ENCODE results near the gene KHK. TPM values are rescaled to one million over a fixed set of nuclear protein-coding genes. Genes with fewer than 3 reads are reported as not detected.

The KHK gene
- total RNA-seq, 1 donor from 2014 or later: 267 TPM

DNA sequence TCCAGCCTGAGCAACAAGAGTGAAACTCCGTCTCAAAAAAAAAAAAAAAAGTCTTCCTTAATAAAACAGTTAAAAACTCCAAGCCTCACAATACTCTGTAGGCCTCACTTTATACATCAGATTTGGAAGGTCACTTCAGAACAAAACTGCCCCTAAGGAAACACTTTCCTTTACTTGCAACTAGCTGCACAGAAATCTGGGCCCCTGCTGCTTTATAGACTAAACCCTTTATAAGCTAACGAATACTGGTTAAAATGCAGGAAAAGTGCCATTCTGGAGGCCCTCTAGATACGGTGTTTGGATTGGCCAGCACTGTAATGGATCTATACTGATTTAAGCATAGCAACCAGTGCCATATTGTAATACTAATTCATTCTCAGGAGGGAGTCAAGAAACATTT lies 38.5 kb downstream of the KHK start:
- ATAC-seq: no peak
- DNase-seq (ENCODE audit: low spot score): no peak

DNA sequence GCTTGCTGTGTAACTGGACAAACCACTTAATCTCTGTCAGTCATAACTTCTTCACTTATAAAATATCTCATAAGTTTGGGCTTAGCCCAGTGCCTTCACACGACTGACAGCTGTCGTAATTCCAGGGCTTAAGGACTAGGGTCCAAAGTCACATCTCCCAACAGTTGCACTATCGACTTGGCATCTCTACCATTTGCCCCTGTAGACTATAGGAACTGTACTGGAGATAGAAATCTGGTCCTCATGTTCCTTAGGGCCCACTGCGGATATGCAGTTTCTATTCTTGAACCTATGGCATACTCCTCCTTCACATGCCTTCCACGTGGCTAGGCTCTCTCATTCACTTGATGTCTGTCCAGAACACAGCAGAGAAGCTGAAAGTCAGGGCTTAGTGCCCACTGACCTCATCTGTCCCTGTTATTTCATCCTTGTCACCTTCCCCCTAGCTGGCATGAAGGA lies 39.7 kb downstream of the KHK start:
- DNase-seq (ENCODE audit: low spot score) (peak; percentile 80), ATAC-seq (peak; percentile 58)

- no peak for DNase-seq (ENCODE audit: low spot score)
- no peak for ATAC-seq
Measured at GRCh38 chr2:27127883-27128667, 41.5 kb downstream of the KHK start.

DNA sequence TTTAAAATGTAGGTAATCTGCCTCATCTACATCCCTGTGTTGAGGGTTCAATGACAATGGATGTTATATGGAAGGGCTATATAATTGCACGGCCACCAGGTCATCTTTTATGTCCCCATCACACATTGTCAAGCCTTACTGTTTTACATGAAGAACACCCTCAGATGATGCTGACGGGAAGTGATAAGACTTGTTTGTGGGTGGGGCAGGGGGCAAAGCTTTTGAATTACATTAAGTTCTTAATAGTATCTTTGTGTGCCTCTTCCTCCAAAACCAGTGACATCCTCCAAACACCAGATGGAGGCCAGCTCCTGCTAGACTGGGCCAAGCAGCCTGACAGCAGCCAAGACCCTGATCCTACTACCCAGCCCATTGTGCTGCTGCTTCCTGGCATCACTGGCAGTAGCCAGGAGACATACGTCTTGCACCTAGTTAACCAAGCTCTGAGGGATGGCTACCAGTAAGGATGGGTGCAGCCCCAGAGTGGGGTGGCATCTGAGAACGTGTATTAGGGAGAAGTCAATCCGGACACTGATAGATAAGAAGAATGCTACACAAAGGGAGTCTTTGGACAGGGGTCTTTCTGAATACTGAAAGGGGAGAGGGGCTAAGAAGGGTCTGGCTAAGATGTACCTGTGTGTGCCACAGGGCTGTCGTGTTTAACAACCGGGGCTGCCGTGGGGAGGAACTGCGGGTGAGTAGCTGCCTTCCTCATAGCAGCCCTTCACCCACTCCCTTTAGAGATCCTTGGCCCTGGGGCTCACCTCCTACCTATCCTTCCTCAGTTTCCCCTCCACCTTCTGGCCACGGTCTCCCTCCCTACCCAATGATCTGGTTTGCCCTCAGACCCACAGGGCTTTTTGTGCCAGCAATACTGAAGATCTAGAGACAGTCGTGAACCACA lies 42.3 kb downstream of the KHK start:
- DNase-seq (ENCODE audit: low spot score) (no peak), ATAC-seq (no peak)

- ATAC-seq (no peak), DNase-seq (ENCODE audit: low spot score) (no peak)
Measured at GRCh38 chr2:27130396-27130795, 43.8 kb downstream of the KHK start.

DNA sequence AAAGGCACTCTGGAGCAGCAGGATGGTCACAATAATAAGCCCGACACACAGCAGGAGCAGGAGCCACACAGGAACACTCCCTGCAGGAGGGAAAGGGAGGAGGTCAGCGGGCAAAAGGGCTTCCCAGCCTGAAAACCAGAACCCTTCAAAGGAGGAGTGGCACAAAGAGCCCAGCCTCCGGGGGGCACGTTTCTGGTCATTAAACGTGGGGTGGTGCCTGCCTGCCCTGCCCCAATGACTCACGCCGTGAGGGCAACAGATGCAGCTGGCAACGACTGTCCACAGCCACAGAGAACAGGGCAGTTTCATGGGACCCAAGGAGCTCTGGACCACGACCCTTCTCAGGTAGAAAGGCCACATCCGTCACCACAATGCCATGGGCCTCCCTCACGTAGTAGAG lies 44.9 kb downstream of the KHK start:
- DNase-seq (ENCODE audit: low spot score) (no peak), ATAC-seq (no peak)

- DNase-seq (ENCODE audit: low spot score) (peak; percentile 71), ATAC-seq (peak; percentile 52)
Measured at GRCh38 chr2:27133195-27133875, 46.8 kb downstream of the KHK start.

- DNase-seq (ENCODE audit: low spot score) (peak; percentile 99), ATAC-seq (peak; percentile 92)
Measured at GRCh38 chr2:27133905-27134780, 47.6 kb downstream of the KHK start, which contains the start of gene PREB. Gene PREB (minus strand): TSS chr2:27134636. CDS start chr2:27134421, 215 bp downstream.

DNA sequence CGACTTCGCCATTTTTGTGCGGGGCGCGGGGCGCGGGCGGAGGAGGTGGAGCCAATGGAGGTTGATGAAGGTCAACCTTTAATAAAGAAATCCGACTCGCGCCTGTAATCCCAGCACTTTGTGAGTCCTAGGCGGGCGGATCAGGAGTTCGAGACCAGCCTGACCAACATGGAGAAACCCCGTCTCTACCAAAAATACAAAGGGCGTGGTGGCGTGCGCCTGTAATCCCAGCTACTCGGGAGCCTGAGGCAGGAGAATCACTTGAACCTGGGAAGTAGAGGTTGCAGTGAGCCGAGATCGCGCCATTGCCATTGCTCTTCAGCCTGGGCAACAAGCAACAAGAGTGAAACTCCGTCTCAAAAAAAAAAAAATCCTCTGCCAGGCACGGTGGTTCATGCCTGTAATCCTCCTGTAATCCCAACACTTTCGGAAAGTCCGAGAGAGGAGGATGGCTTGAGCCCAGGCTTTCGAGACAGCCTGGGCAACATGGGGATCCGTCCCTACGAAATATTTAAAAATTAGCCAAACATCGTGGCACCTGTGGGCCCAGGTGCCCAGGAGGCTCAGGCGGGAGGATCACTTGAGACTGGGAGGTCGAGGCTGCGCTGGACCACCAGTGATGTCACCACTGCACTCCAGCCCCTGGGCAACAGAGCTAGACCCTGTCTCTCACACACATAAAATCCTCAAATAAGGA lies 48.4 kb downstream of the KHK start:
- DNase-seq (ENCODE audit: low spot score) (no peak), ATAC-seq (no peak)

- ATAC-seq: no peak
Measured at GRCh38 chr2:27135478-27135955, 48.9 kb downstream of the KHK start.

GRCh38 chr2:27136751-27137150 lies 50.2 kb downstream of the KHK start:
- DNase-seq (ENCODE audit: low spot score) (no peak), ATAC-seq (no peak)

More at GRCh38 chr2:27135478-27135955, 48.9 kb downstream of the KHK start:
- DNase-seq (ENCODE audit: low spot score): no peak

- DNase-seq (ENCODE audit: low spot score): no peak
- ATAC-seq: no peak
Measured at GRCh38 chr2:27137322-27137935, 50.9 kb downstream of the KHK start.

- DNase-seq (ENCODE audit: low spot score) (no peak), ATAC-seq (no peak)
Measured at GRCh38 chr2:27138111-27138510, 51.5 kb downstream of the KHK start.

DNA sequence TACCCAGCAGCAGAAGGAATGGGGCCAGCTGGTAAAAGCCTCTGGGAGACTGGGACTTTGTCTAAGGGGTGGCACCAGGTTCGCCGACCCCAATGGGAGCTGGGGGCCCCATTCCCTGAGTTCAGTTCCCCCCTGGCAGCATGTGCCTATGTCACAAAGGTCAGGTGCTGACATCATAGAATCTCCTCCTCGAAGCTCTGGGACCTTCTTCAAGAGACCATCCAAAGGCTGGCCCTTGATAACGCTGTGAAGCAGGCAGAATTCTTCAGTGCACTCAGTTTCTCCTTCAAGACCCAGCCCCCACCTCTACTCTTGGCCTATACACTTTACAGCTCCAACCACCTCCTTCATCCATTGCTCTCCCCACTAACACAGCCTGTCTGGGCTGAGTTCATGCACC lies 52.7 kb downstream of the KHK start, which contains the start of gene PRR30:
TSS of gene PRR30 (minus strand) at position 101 of the 400 bp plus-strand sequence. CDS start 1,081 bp downstream, outside the sequence.
- no peak for ATAC-seq
- DNase-seq (ENCODE audit: low spot score): no peak

- DNase-seq (ENCODE audit: low spot score): no peak
Measured at GRCh38 chr2:27143285-27143684, 56.7 kb downstream of the KHK start.

DNA sequence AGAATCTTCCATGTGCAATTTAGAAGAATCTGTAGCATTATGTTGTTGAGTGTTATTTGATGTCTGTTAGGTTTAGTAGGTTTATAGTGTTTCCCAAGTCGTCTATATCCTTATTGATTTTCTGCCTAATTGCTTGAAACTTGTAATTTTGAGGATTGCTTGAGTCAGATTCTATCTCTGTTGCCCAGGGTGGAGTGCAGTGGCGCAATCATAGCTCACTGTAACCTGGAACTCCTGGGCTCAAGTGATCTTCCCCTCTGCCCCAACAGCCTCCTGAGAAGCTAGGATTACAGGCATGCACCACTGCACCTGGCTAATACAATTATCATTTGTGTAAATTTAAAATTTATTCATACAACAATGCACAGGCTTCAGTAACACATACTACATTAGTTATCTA lies 59.1 kb downstream of the KHK start:
- DNase-seq (ENCODE audit: low spot score): no peak

More at GRCh38 chr2:27143285-27143684, 56.7 kb downstream of the KHK start:
- no peak for ATAC-seq

GRCh38 chr2:27147935-27148334 lies 61.4 kb downstream of the KHK start:
- no peak for DNase-seq (ENCODE audit: low spot score)
- no peak for ATAC-seq

More for the DNA sequence above, 59.1 kb downstream of the KHK start:
- ATAC-seq: no peak

DNA sequence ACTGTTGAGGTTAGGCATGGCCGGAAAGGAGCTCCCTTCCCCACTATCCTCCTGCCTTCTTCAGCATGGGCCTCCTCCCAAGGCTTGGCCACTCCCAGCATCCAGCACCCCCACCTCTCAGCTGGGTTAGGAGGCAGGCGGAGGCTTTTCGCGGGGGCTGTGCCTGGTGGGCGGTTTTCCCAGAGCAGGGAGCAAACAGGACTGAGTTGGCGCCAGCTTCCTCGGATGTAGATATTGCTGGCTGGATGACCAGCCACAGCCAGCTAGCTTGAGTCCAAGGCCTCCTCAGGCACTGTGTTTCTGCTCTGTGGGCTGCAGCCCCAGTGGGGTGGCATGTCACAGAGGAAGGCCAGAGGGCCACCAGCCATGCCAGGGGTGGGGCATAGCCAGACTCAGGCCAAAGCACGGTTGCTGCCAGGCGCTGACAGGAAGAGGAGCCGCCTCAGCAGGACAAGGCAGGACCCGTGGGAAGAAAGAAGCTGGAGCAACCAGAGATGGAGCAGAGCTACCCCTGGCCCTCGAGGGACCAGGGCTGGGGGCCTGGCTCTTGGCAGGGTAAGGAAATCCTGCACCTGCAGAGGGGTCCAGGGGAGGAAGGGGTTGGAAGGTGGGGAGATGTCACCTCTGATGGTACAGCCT lies 62.3 kb downstream of the KHK start, which contains the start of gene TCF23:
TSS of gene TCF23 (plus strand) at position 204 of the 639 bp plus-strand sequence. CDS start at position 334, 130 bp downstream.
- DNase-seq (ENCODE audit: low spot score): no peak
- no peak for ATAC-seq
